GM21390 (cell line): ENCODE data around the gene ALG2.

Source experiments
- ATAC-seq: cut with Tn5 transposase; IDR thresholded peaks from one replicate; pipeline ENCODE4 v1.9.1; 2021; ENCODE audit not compliant: unreplicated experiment

The ALG2 gene, protein sequence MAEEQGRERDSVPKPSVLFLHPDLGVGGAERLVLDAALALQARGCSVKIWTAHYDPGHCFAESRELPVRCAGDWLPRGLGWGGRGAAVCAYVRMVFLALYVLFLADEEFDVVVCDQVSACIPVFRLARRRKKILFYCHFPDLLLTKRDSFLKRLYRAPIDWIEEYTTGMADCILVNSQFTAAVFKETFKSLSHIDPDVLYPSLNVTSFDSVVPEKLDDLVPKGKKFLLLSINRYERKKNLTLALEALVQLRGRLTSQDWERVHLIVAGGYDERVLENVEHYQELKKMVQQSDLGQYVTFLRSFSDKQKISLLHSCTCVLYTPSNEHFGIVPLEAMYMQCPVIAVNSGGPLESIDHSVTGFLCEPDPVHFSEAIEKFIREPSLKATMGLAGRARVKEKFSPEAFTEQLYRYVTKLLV

GRCh38 chr9:99221621-99222415 lies at the start of gene ALG2, which contains the start of gene SEC61B:
TSS of gene ALG2 (minus strand) at chr9:99221942. CDS start at chr9:99221894, 48 bp downstream.
TSS of gene SEC61B (plus strand) at chr9:99222282. CDS start at chr9:99222364, 82 bp downstream.
- peak; percentile 94 for ATAC-seq

DNA sequence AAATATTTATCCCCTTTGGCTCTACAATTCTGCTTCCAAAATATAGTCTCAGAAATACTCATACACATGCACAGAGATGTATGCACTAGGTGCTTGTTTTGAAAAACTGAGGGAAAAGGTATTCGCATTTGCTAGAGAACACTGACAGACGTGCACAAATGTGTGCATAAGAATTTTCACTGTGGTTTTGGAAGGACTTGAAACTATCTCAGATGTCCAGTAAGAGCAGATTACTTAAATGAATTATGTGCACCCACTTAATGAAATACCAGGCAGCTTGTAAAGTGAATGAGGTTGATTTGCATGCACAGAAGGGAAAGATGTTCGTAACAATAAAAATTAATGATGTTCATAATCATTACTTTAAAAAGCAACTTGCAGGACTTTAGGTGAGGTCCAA lies 48.7 kb upstream of the ALG2 start:
- no peak for ATAC-seq

- no peak for ATAC-seq
Observed at GRCh38 chr9:99269416-99269815, 47.7 kb upstream of the ALG2 start.

DNA sequence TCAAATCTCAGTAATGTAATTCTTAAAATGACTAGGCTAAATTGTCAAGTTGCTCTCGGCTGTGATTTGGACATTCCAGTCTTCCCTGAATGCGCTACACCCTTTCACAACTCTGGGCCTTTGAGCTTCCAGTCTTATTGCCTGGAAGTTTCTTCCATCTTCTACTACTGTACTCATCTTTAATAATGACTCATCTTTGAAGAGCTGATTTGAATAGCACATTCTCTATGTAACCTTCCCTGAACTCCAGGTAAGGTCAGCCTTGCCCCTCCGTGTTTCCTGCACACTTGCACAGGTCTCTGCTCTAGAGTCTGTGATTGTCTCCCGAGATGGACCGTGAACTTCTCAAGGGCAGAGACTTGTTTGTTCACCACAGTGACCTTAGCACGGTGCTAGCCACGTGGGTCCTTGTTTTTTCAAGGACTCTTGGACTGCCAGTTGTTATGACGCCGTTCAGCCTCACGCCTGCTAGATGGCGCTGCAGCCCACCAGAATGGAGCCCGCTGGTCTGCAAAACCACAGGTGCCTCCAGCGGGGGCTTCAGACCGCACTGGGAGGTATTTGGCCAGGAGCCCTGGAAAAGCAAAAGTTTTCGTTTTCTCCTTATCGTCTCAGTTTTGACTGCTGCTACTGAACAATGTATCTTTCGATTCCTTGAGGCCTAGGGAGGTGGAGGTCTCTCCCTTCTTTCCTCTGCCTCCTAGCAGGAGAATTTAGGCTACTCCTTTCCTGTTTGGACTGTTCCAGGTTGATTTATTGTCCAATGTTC lies 44.7 kb upstream of the ALG2 start:
- peak; percentile 53 for ATAC-seq

DNA sequence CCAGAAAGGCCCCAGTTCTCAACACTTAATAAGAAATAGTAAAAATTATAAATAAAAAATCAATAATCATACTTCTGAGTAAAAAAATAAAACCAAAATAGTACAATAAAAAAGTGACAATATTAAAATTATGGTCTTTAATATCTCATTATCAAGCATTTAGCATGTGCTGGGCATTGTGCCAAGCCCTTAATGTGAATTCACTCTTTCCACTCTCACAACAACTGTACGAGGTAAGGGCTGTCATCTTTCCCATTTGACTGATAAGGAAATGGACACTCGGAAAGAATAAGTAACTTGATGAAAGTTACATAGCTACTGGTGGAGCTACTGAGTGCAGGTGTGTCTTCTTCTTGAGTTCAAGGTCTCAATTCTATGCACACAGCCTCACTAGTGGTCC lies 43.9 kb upstream of the ALG2 start:
- ATAC-seq = no peak

DNA sequence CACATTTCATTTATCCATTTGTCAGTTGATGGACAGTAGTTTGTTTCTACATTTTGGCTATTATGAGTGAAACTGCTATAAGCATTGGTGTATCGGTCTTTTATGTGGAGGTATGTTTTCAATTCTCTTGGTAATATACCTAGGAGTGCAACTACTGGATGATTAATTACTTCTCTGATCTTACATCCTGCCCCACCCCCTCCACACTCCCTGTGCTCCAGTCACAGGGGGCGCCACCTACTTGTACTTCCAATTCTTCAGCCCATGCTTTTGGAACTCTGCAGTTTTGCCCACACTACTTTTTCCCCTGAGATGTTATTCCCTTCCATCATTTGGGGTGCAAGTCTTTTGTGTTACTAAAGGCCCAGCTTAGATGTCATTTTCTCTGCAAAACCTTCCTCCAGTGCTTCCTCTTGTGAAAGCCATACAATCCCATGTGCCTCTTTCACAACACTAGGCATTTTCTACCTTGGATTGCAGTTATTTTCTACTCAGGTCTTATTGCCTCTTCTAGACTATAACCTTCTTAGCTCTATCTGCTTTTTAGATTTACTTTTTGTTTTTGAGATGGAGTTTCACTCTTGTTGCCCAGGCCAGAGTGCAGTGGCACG lies 42.4 kb upstream of the ALG2 start:
- no peak for ATAC-seq

DNA sequence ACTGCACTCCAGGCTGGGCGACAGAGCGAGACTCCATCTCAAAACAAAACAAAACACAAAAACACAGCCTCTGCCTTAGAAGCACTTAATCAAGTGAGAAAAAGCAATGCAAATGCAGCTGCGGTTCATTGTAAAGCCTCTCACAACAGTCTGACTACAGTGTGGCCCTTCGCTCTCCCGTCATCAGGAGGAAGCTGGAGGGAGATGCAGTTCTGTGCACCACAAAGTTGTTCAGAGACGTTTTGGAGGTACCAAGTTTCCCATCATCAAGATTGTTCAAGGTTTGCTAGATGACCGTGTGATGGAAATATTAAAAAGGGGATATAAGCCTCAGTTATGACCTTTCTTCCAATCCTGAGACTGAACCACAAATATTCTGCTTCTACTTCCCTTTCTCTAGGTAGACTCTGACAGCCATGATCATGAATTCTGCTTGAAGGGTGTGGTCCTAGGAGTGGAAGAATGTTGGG lies 41.2 kb upstream of the ALG2 start:
- ATAC-seq = peak; percentile 56

DNA sequence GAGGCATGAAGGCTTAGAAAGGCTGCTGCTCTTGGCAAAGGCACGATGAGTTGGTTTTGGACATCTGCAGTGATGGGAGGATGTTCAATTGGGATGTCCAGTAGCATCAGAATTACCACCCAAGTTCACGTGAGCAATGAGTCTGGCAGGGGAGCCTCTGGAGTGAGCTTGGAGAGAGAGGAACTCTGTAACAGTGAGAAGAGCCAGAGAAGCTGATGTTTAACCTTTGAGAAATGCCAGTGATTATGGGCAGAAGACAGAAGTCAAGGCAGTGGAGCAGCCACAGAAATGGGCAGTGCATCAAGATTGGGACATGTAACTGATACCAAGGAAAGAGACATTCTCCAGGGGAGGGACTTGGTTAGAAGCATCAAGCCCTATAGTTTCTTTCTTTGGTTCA lies 40.2 kb upstream of the ALG2 start:
- no peak for ATAC-seq

- no peak for ATAC-seq
Observed at GRCh38 chr9:99259231-99259918, 37.6 kb upstream of the ALG2 start.

DNA sequence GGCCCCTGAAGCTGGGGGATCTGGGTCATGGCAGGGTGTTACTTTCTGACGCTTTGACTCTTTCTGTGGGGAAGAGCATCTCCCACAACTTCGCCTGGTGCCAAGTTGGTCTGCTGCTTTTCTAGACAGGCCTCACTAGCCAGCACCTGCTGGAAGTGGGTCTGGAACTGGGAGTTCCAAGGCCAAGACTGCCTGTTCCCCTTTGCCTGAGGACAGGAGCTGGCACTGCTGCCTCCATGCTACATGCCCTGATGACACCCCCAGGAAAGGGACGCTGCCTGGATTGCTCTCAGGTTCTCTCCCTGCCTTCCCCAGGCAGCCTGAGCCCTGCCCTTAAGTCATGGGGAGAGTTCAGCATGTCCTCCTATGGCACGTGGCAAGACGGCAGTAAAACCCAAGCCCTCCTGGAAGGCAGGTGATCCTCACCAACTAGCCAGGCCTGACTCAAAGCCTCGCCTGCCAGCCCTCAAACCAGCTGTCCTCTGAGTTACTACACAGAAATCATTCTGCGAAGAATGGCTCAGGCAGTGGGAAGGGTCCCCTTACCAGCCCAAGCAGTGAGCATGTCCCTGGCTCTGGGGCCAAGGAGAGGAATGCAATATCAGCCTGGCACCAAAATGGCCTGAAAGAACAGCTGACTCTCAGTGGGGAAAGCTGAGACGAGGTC lies 36.1 kb upstream of the ALG2 start:
- no peak for ATAC-seq

- no peak for ATAC-seq
Observed at GRCh38 chr9:99255651-99256050, 33.9 kb upstream of the ALG2 start.

- peak; percentile 82 for ATAC-seq
Observed at GRCh38 chr9:99253772-99254431, 32.2 kb upstream of the ALG2 start.

DNA sequence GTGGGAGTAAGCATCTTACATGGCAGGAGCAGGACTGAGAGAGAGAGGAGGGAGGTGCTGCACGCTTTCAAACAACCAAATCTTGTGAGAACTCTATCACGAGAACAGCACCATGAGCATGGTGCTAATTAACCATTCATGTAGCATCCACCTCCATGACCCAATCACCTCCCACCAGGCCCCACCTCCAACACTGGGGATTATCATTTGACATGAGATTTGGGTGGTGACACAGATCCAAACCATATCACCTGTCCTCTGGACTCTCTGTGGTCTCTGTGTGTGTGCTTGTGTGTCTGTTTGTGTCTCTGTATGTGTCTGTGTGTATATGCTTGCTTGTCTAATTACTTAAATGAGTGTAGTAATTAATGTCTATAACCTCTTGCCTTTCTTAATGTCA lies 31.4 kb upstream of the ALG2 start:
- ATAC-seq = peak; percentile 33

- no peak for ATAC-seq
Observed at GRCh38 chr9:99251157-99251556, 29.4 kb upstream of the ALG2 start.

DNA sequence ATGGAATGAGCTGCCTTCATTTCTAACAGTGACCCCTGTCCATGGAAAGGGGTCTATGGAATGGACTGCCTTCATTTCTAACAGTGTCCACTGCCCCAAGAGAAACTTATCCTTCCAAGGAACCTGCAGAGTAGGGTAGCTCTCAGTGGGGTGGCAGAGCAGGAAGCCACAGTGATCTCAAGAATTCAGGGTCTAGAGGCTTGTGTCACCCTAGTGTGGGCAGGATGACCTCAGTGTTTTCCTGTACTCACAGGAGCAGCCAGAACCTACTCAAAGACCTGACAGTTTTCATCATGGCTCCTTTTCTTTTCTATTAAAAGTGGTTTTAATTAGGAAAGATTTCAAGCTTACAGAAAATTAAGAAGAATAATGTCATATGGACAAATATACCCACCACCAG lies 27.9 kb upstream of the ALG2 start:
- ATAC-seq = no peak

DNA sequence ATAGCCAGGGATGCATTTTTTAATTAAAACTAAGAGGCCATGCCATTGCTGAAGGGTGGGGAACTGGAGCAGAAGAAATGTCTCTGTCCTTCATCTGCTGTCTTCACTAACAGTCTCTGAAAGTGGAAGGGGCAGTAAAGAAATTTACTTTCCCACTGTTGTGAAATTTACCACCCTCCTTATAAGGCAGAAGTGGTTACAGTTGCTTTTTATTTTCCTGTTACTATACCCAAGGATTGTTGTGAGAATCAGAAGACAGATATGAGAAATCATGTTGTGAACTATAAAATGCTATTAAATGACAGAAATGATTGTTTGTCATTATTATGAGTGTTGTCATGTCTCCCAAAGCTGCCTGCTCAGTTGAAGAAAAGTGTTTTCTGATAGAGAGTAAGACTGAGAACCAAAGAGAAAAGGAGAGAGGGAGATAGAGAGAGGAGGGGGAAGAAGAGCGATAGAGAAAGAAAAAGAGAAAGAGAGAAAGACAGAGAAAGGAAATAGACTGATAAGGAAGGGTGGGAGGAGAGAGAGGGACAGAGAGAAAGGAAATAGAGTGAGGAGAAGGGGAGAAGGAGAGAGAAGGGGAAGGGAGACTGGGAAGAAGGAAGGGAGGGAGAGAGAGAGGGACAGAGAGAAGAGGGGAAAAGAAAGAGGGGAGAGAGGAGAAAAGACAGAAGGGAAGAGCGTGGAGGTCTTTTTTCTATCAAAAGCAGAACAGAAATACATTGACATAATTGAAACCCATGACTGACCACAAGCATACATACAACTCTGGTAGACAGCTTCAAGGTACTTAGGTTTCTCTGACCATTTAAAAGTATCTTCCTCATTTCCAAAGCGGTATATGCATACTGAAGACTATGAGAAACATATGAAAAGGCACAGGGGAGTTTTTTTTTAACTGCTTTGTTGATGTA lies 22.9 kb upstream of the ALG2 start:
- peak; percentile 94 for ATAC-seq

- ATAC-seq = no peak
Observed at GRCh38 chr9:99241106-99241505, 19.4 kb upstream of the ALG2 start.
